MCF 10A (cell line): Measurements from ENCODE around the gene FAM89B. TPM values are rescaled to one million over a fixed set of nuclear protein-coding genes. Genes with fewer than 3 reads are reported as not detected.

ENCODE experiments used
- BruUV-seq: library from RNA; stranded (reverse); fragments of 400-500 nt; replicated peaks from 2 replicates; lab custom pipeline; 2021; lab: Mats Ljungman, UMichigan
- CTCF ChIA-PET: fragments of 300-600 bp; sonication (Branson Sonifier 250); formaldehyde crosslinking; extraction: SDS; loops from one replicate; lab custom pipeline; 2021; ENCODE audit warnings: antibody characterized with exemption, inconsistent platforms; lab: Yijun Ruan, JAX
- POLR2A ChIA-PET: fragments of 300-600, 350-650 bp; sonication (Branson Sonifier 250); formaldehyde crosslinking; extraction: SDS; loops from one replicate; lab custom pipeline; 2020; ENCODE audit warnings: antibody characterized with exemption, inconsistent platforms; lab: Yijun Ruan, JAX
- DNase-seq: peaks from one replicate; pipeline ENCODE4 v3.0.0-alpha.2; 2018; ENCODE audit not compliant: unreplicated experiment
- H3K27ac Mint-ChIP-seq: one replicate; pipeline ENCODE4 v1.8.0; 2022; ENCODE audit warnings: mild to moderate bottlenecking, low read depth, mixed read lengths; ENCODE audit not compliant: unreplicated experiment
- H3K27me3 Mint-ChIP-seq: one replicate; pipeline ENCODE4 v1.8.0; 2022; ENCODE audit warnings: mixed read lengths; ENCODE audit not compliant: insufficient read depth, unreplicated experiment
- H3K36me3 Mint-ChIP-seq: one replicate; pipeline ENCODE4 v1.8.0; 2022; ENCODE audit warnings: mild to moderate bottlenecking, moderate library complexity, mixed read lengths; ENCODE audit not compliant: insufficient read depth, unreplicated experiment
- H3K4me1 Mint-ChIP-seq: one replicate; pipeline ENCODE4 v1.8.0; 2022; ENCODE audit warnings: mixed read lengths; ENCODE audit not compliant: insufficient read depth, unreplicated experiment
- H3K4me3 Mint-ChIP-seq: one replicate; pipeline ENCODE4 v1.8.0; 2022; ENCODE audit warnings: mild to moderate bottlenecking, moderate library complexity, mixed read lengths; ENCODE audit not compliant: unreplicated experiment
- H3K9me3 Mint-ChIP-seq: one replicate; pipeline ENCODE4 v1.8.0; 2022; ENCODE audit warnings: mixed read lengths; ENCODE audit not compliant: unreplicated experiment
- intact Hi-C: fragments of 100-400 bp; cut with micrococcal nuclease; formaldehyde crosslinking; loops from 2 replicates; pipeline ENCODE4 v1.14.1; 2022
- total RNA-seq: library from RNA; stranded (reverse); gene quantifications from 2 replicates; pipeline ENCODE4 v1.2.3, GENCODE V29; 2022
- TF ChIP-seq, protein P1 (sequence below): fragments of 200-600 bp; IDR thresholded peaks from one replicate; pipeline ENCODE4 v1.8.0; 2022; ENCODE audit warnings: antibody characterized with exemption, mild to moderate bottlenecking; ENCODE audit not compliant: unreplicated experiment

FAM89B gene
- total RNA-seq, 1 experiment from 2014 or later = 16.7 TPM

DNA sequence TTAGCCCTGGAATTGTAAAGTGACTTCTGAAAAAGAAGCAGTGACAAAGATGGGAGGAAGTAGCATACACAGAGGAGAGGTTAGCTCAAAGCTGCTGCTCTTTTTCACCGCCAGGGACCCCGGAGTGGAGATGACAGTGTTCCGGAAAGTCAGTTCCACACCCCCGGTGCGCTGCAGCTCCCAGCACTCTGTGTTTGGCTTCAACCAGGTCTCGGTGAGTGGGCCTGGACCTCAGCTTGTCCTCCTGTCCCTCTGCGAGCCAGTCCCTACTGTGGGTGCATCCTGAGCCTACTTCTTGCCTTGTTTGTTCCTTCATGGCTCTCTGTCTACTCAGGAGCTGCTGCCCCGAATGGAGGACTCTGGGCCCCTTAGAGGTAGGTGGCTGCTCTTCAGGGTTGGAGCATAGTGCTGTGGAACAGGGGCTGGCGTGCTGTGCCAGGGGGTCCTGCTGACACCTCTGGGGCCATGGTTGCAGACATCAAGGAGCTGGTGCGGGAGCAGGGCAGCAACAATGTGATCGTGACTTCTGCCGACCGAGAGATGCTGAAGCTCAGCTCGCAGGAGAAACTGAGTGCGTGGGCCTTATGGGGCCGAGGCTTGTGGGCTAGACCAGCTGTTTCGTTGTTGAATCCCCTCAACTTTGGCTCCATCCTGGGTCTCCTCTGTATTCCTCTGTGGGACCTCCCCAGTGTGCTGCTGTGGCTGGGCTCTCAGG is 45.0 kb downstream of the FAM89B start:
- no peak for DNase-seq
- H3K9me3 Mint-ChIP-seq = no peaks in the 10 kb centered on the region
- H3K27ac Mint-ChIP-seq = peak overlapping the region; percentile 91
- H3K4me1 Mint-ChIP-seq = peaks cover 13% of the 10 kb centered on the region
- H3K27me3 Mint-ChIP-seq = no peaks in the 10 kb centered on the region
- intact Hi-C loops = loop anchor here (5.0 kb wide), 1 partner anchor 35 kb away; no protein-coding TSS in a partner anchor
- BruUV-seq = no TSS peak
- peak overlapping the region; percentile 91 for H3K4me3 Mint-ChIP-seq
- POLR2A ChIA-PET = interaction anchor here (0.6 to 6.9 kb wide), 9 partner anchors 15 to 232 kb away, joined by 3 to 103 read pairs (median 4); partner anchors contain the start of genes FAM89B, RELA and ZNRD2
- H3K36me3 Mint-ChIP-seq = peaks cover 32% of the 10 kb centered on the region
- TF ChIP-seq, protein P1, sequence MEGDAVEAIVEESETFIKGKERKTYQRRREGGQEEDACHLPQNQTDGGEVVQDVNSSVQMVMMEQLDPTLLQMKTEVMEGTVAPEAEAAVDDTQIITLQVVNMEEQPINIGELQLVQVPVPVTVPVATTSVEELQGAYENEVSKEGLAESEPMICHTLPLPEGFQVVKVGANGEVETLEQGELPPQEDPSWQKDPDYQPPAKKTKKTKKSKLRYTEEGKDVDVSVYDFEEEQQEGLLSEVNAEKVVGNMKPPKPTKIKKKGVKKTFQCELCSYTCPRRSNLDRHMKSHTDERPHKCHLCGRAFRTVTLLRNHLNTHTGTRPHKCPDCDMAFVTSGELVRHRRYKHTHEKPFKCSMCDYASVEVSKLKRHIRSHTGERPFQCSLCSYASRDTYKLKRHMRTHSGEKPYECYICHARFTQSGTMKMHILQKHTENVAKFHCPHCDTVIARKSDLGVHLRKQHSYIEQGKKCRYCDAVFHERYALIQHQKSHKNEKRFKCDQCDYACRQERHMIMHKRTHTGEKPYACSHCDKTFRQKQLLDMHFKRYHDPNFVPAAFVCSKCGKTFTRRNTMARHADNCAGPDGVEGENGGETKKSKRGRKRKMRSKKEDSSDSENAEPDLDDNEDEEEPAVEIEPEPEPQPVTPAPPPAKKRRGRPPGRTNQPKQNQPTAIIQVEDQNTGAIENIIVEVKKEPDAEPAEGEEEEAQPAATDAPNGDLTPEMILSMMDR = no peak
- CTCF ChIA-PET = interaction anchor here (0.6 to 1.9 kb wide), 7 partner anchors 11 to 163 kb away, joined by 3 to 7 read pairs (median 4); partner anchors contain the start of genes SIPA1 and ZNRD2

DNA sequence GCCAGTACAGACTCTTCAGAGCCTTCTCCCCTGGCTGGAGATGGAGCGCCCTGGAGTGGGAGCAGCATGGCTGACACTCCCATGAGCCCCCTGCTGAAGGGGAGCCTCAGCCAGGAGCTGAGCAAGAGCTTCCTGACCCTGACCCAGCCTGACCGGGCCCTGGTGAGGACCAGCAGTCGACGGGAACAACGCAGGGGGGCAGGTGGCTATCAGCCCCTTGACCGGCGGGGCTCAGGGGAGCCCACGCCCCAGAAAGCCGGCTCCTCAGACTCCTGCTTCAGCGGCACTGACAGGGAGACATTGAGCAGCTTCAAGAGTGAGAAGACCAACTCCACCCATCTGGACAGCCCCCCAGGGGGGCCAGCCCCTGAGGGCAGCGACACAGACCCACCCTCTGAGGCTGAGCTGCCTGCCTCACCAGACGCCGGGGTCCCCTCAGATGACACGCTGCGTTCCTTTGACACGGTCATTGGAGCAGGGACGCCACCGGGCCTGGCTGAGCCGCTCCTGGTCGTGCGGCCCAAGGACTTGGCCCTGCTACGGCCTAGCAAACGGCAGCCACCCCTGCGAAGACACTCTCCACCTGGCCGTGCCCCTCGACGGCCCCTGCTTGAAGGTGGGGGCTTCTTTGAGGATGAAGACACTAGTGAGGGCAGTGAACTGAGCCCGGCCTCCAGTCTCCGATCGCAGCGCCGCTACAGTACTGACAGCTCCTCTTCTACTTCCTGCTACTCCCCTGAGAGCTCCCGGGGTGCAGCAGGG is 45.8 kb downstream of the FAM89B start:
- H3K27me3 Mint-ChIP-seq = no peaks in the 10 kb centered on the region
- peaks cover 38% of the 10 kb centered on the region for H3K36me3 Mint-ChIP-seq
- POLR2A ChIA-PET = interaction anchor here (1.3 to 1.8 kb wide), 2 partner anchors 15 to 34 kb away, joined by 4 to 6 read pairs; no protein-coding TSS in a partner anchor
- intact Hi-C loops = loop anchor here (5.0 kb wide), 1 partner anchor 34 kb away; no protein-coding TSS in a partner anchor
- CTCF ChIA-PET = interaction anchor here (0.6 to 1.9 kb wide), 6 partner anchors 14 to 162 kb away, joined by 3 to 7 read pairs (median 4); partner anchors contain the start of gene ZNRD2
- H3K27ac Mint-ChIP-seq = no peak overlapping the region
- TF ChIP-seq, protein P1 = no peak
- no peak overlapping the region for H3K4me3 Mint-ChIP-seq
- no TSS peak for BruUV-seq
- DNase-seq = no peak
- H3K4me1 Mint-ChIP-seq = peaks cover 9% of the 10 kb centered on the region
- no peaks in the 10 kb centered on the region for H3K9me3 Mint-ChIP-seq

DNA sequence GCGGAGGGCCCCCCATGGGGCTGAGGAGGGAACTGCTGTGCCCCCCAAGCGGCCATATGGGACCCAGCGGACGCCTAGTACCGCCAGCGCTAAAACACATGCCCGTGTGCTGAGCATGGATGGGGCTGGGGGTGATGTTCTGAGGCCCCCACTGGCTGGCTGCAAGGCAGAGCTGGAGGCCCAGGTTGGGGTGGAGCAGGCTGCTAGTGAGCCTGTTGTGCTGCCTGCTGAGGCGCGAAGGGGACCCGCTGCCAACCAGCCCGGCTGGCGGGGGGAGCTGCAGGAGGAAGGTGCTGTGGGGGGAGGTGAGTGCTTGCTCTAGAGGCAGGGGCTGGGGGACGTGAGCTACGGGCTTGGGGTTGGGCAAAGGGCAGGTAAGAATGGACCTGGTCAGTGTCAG is 46.4 kb downstream of the FAM89B start:
- no peaks in the 10 kb centered on the region for H3K27me3 Mint-ChIP-seq
- TF ChIP-seq, protein P1 = no peak
- peaks cover 39% of the 10 kb centered on the region for H3K36me3 Mint-ChIP-seq
- peaks cover 9% of the 10 kb centered on the region for H3K4me1 Mint-ChIP-seq
- intact Hi-C loops = loop anchor here (5.0 kb wide), 1 partner anchor 34 kb away; no protein-coding TSS in a partner anchor
- no peak overlapping the region for H3K4me3 Mint-ChIP-seq
- ChIA-PET CTCF (interaction anchor here (0.6 to 1.1 kb wide), 2 partner anchors 25 to 265 kb away, joined by 3 read pairs; no protein-coding TSS in a partner anchor), POLR2A (interaction anchor here (1.8 kb wide), 1 partner anchor 34 kb away, joined by 6 read pairs; no protein-coding TSS in a partner anchor)
- no TSS peak for BruUV-seq
- no peak overlapping the region for H3K27ac Mint-ChIP-seq
- H3K9me3 Mint-ChIP-seq = no peaks in the 10 kb centered on the region
- DNase-seq = no peak
